Stimulated activated CD8-positive, alpha-beta memory T cell treated with anti-CD3 and anti-CD28 coated beads, Interleukin-2, amount 100 ng/mL, for 48 hours (primary cell): ENCODE measurements around the gene NT5E.
"Not testable (repeated sequence)": the region's sequence is repeated elsewhere in the genome, so short reads cannot be mapped to it uniquely, and the experiment has no call there.

ENCODE experiments used
- DNase-seq, 2 donors: peaks; one replicate each; pipeline ENCODE4 v3.0.0-alpha.2; 2020; ENCODE audit warnings: low read depth in 2 of 2

NT5E gene

DNA sequence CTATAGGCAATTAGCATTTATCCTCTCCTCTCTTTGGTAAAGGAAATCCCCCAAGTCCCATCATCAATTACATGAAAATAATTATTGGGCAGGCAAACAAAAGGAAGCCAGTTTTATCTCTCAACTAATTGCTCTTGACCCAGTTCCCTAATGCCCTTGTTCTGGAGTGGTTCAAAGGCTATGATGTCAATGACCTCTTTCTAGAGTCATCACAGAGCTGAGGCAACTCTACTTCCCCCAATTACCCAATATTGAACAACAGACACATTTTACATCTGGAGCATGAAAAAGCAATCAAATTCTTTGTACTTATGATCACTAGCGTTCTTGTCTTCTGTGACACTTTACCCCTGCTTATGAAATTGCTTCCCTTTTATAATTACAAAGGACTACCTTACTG, 43.5 kb downstream of the NT5E start:
- no peak for DNase-seq

DNA sequence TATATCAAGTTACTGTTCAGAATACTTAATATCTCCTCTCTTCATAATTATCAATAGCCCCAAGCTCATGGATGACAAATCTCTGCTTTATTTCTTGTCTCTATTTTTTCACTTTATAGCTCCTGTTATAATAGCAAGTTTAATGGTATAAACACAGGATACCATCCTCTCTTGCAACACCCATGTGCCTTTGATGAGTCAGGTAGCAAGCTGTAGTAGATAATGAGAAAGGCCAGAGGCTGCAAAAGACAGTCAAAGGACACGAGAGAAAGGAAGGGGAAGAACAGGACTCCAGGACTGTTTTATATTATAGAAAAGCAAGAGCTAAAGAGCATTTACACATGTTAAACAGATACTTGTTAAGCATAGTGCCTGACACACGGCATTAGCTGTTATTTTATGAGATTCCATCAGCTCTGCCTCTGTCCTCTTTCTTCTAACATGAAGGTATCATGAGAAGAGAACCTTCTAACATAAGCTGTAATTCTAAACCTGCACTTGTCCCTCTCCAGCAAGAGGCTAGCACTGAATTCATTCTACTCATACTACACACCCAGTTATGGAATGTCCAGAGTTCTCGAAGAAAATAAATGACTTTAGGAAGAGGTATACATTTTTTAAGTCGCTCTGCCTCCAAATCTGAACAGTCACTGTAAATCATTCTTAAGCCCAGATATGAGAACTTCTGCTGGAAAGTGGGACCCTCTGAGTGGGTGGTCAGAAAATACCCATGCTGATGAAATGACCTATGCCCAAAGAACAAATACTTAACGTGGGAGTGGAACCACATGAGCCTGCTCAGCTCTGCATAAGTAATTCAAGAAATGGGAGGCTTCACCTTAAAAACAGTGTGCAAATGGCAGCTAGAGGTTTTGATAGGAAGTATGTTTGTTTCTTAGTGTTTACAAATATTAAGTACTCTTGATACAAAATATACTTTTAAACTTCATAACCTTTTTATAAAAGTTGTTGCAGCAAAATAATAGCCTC, 45.0 kb downstream of the NT5E start:
- no peak for DNase-seq

DNA sequence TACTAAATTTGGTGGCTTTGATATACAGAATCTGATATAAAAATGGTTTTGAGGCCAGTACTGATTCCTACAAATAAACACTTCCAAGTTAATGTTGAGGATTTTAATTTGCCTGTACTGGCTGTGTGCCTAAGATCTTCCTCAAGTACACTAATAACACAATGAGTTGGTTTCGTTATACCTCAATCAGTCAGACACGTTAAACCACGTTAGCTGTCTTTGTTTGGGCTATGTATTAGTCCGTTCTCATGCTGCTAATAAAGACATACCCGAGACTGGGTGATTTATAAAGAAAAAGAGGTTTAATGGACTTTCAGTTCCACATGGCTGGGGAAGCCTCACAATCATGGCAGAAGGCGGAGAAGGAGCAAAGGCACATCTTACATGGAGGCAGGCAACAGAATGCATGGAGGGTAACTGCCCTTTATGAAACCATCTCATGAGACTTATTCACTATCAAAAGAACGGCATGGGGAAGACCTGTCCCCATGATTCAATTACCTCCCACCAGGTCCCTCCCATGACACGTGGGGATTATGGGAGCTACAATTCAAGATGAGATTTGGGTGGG, 46.2 kb downstream of the NT5E start:
- no peak for DNase-seq

DNA sequence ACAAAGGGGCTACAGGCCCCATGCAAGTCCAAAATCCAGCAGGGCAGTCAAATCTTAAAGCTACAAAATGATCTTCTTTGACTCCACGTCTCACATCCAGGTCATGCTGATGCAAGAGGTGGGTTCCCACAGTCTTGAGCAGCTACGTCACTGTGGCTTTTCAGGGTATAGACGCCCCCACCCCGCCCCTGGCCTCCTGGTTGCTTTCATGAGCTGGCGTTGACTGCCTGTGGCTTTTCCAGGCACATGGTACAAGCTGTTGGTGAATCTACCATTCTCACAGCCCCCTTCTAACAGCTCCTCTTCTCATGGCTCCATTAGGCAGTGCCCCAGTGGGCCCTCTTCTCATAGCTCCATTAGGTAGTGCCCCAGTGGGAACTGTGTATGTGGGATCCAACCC, 47.0 kb downstream of the NT5E start:
- DNase-seq = no peak

DNA sequence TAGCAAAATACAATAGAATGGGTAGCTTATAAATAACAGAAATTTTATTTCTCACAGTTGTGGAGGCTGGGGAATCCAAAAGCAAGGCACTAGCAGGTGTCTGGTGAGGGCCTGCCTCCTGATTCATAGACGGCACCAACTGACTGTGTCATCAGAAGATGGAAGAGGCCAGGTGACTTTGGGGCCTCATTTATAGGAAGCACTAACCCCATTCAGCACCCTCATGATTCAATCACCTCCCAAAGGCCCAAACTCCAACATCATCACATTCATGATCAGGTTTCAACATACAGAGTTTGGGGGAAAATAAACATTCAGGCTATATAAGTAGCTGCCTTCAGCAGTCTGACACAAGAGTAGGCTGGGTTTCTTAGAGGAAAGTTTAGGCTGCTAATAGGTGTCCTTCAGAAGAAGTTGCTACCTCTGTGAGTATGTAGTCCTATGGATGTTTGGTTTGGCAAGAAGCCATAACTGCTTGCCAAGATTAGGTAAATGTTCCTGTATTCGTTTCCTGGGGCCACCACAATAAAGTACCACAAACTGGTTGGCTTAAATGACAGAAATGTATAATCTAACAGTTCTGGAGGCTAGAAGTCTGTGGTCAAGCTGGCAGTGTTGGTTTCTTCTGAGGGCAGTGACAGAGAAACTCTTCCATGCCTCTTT, 48.8 kb downstream of the NT5E start:
- DNase-seq = no peak

DNA sequence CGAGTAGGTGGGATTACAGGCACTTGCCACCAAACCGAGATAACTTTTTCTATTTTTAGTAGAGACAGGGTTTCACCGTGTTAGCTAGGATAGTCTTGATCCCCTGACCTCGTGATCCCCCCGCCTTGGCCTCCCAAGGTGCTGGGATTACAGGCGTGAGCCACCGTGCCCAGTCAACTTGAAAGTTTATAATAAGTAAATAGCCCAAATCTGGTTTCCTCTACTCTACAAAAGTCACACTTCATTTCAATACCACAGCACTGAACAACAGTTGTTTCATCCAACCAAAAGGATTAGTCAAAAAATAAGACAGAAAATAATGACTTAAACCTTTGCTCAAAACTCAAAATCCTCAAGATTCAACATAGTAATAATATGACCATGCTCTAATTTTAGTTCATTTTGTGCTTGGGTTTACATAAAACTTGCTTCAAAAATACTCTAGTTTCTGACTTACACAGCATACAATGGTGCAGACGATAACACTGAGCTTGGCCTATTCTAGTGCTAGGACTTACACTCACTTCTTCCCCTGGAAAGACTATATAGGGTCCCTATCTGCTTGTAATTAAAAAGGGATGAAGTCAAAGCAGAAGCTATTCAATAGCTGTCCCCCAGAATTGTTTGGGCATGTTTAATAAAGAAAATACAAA, 56.7 kb downstream of the NT5E start:
- DNase-seq = no peak

DNA sequence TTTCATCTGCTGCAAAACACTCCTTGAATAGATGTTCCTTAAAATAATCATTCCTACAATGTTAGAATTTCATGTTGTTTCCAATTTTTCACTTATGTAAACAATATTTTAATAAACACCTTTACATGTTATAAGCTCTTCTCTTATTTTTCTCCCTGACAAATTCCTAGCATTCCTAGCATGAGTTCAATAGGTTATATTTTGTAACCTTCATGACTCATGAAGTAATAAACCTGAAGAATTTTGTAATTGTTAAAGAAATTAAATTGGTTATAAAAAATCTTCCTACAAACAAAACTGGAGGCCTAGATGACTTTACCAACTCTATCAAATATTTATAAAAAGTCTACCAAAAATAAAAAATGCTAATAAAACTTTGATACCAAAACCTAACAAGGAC, 66.3 kb downstream of the NT5E start:
- DNase-seq = no peak

DNA sequence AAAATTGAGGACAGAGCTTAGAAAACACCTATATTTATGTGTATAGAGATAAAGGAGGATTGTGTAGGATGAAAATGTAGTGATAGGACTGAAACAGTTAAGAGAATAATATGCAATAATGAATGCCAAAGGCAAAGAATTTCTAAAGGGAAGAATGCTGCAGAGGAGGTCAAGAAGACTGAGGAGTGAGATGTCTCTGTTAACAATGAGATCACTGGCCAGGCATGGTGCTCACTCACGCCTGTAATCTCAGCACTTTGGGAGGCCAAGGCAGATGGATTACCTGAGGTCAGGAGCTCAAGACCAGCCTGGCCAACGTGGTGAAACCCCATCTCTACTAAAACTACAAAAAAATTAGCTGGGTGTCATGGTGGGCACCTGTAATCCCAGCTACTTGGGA, 74.4 kb downstream of the NT5E start:
- DNase-seq = not testable (repeated sequence)

DNA sequence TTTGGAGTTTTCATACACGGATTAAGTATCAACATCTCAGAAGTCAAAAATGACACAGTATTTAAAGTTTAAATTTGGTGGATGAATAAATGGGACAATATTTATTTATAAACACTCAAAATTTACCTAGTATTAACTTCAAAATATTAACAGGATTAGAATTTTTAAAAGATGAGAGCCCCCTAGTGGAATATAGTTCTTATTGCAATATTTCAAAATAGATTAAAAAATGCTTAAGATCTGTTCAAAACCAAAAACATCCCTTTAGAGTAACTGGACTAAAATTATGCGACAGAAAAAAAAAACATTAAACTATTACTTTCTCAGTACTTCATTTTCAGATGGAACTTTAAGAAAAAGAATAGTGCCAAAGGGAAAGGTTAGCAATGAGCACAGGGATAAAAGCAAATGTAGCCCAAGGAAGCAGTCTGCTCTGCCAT, 87.2 kb downstream of the NT5E start:
- no peak for DNase-seq

DNA sequence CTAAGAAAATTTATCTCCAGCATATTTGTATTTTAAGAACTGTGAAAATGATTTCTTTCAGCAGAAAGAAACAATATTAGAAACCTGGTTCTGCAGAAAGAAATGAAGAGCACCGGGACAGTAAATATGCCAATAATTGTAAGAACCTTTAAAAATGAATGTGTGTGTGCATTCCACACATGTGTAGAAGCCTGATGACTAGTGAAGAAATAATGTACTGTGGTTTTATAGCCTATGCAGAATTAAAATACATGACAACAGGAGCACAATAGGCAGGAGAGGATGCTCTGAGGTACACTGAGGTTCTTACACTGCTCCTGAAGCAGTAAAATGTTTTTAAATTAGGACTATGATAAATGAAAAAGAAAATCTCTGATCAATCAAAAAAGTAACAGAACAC, 94.9 kb downstream of the NT5E start:
- DNase-seq = no peak
